Measurements from ENCODE around the gene CES1.
"Not testable (repeated sequence)": the region's sequence is repeated elsewhere in the genome, so short reads cannot be mapped to it uniquely, and the experiment has no call there.

The CES1 gene

DNA sequence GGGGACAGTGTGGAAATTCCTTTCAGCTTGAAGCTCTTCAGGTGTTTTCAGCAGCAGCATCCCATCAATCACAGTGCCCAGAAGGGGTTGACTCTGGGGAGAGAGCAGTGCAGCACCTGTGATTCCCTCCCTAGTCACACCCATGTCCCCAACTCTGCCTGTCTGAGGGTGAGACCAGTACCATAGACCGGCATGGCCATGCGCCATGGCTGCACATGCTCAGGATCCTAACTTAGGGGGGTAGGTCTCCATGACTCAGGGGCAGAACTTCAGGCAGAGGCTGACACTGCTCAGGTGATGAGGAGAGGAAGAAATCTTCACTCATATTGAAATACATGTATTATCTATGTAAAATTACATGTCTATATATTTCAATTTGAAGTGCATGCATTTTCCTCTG, 19.9 kb downstream of the CES1 start:
- TF ChIP-seq, protein P1, sequence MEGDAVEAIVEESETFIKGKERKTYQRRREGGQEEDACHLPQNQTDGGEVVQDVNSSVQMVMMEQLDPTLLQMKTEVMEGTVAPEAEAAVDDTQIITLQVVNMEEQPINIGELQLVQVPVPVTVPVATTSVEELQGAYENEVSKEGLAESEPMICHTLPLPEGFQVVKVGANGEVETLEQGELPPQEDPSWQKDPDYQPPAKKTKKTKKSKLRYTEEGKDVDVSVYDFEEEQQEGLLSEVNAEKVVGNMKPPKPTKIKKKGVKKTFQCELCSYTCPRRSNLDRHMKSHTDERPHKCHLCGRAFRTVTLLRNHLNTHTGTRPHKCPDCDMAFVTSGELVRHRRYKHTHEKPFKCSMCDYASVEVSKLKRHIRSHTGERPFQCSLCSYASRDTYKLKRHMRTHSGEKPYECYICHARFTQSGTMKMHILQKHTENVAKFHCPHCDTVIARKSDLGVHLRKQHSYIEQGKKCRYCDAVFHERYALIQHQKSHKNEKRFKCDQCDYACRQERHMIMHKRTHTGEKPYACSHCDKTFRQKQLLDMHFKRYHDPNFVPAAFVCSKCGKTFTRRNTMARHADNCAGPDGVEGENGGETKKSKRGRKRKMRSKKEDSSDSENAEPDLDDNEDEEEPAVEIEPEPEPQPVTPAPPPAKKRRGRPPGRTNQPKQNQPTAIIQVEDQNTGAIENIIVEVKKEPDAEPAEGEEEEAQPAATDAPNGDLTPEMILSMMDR (conservative IDR thresholded peaks at IDR 0.05; ENCODE audit: low read depth, low read length) = no peak
- H3K4me3 ChIP-seq (ENCODE audit: low read depth, low read length) = no peak overlapping the region
- DNase-seq (ENCODE audit: low read depth) = no peak

DNA sequence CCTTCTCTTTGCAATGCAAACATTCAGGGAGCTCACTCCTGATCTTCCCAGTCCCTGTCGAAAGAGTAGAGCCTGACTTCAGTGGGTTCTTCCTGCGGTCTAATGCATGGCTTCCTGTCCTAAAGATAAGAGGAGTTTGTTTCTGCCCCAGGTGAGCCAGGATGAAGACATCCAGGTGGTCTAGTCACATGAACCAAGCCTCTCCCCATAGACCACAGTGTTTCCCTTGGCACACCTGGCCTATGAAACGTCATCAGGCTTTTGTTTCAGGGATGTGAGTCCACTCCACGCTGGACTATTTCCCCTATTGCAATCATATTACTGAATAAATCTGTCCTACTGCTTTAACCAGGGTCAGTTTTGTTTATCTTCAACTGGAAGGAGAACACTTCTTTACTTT, 21.1 kb downstream of the CES1 start:
- H3K4me3 ChIP-seq (ENCODE audit: low read depth, low read length) = no peak overlapping the region
- TF ChIP-seq, protein P1 (conservative IDR thresholded peaks at IDR 0.05; ENCODE audit: low read depth, low read length) = no peak
- DNase-seq (ENCODE audit: low read depth) = no peak

DNA sequence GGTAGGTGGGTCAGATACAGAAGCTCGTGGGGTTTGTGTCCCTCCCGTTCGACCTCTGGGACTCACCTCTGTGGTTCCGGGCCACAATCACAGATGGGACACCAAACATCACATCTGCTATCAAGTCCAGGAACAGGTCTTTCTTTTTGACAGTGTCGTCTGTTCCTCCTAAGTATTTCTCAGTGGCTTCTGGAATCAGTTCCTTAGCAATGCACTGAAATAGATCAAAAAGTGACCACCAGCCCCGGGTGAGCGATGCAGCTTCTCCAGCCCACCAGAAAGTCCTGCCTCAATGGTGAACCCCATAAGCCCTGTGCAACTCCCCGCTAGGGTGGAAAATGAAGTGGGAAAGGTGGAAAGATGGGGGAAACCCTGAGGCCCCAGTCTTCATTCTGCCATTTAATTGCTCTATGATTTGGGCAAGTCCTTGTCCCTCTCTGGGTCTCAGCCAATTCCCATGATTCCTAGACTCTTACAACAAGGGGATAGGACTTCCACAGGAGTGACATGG, 22.4 kb downstream of the CES1 start:
- DNase-seq (ENCODE audit: low read depth) = no peak
- no peak overlapping the region for H3K4me3 ChIP-seq (ENCODE audit: low read depth, low read length)
- TF ChIP-seq, protein P1 (conservative IDR thresholded peaks at IDR 0.05; ENCODE audit: low read depth, low read length) = no peak

DNA sequence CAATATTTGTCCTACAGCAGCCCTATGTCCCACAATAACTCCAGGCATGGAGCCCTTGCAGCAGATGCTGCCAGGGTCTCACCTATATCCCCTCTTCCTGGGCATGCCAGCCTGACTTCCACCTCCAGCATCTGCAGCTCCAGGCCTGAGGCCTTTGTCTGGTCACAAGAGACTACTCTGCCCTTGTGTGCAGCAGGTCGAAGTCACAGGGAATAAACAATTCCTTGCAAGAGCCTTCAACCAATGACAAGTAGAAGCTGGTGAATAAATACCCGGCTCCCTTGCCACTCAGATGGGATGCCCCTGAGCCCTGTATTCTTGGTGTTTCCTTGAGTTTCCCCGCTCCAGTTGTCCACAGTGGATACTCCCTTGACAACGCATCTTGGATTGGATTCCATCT, 23.0 kb downstream of the CES1 start:
- H3K4me3 ChIP-seq (ENCODE audit: low read depth, low read length) = no peak overlapping the region
- TF ChIP-seq, protein P1 (conservative IDR thresholded peaks at IDR 0.05; ENCODE audit: low read depth, low read length) = no peak
- no peak for DNase-seq (ENCODE audit: low read depth)

DNA sequence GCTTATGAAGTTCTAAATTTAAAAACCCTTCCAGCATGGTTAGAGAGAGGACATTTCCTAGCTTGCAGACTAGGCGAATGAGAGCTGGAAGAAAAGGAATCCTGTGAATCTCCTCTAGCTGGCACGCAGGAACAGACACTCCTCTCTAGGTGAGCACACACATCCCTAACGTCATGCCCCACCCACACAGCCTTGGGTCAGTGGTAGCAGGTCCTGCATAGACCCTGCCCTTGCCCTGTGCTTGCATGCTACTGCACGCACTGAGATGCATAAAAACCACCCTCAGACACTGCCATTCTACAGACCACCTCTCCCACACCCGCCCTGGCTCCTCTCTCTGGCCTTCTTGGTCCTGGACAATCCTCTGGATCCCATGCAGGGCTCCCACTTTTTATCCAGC, 23.5 kb downstream of the CES1 start:
- DNase-seq (ENCODE audit: low read depth) = no peak
- TF ChIP-seq, protein P1 (conservative IDR thresholded peaks at IDR 0.05; ENCODE audit: low read depth, low read length) = no peak
- no peak overlapping the region for H3K4me3 ChIP-seq (ENCODE audit: low read depth, low read length)

DNA sequence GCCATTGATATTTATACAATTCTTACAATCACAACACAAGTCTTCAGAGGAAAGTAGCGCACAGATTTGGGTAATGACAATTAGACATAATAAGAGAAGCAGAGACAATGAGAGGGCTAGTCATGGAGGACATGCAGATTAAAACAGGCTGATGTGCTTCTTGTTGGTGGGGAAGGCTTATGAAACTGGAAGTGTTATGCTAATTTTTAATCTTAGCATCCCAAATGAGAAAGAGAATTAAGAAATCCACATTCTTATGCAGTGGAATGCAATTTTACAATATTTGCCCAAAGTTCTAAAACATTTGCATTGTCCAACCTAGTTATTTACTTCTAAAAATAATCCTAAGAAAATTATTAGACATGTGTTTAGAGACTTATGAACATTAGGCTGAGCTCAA, 24.6 kb downstream of the CES1 start:
- not testable (repeated sequence) for DNase-seq (ENCODE audit: low read depth); H3K4me3 ChIP-seq (ENCODE audit: low read depth, low read length)

DNA sequence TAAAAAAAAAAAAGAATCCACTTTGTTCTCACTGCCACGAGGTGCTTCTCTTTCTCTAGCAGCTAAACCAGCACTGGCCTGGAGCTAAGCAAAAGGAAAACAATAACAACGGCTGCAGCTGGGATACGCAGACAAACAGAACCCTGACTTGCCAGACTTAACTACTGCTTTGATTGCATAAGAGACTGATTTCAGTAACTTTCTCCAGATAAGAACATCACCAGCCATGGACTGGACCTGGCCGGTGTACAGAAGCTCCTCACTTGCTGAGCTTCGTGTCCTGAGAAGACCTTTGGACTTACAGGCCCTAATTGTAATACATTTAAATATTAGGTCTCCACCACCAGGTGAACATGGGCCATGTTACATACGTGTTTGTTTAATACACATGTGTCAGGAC, 27.8 kb downstream of the CES1 start:
- not testable (repeated sequence) for DNase-seq (ENCODE audit: low read depth); H3K4me3 ChIP-seq (ENCODE audit: low read depth, low read length)

DNA sequence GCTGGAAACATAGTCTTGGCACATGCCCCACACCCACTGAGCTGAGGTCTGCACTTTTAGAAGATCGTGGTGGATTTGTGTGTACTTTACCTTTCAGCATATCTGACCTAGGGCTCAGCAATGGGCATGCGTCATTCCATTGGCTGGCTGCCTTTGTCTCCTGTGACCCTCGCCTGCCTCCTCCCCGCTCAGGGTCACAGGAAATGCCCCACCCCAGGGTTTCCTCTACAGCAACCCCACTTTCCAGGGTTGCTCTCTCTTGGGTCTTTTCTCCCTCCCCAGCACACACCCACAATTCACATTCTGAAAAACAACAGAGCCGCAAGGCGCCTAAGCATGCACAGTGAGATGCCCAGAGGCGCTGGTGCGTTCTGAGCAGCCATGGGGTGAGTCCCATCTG, 29.2 kb downstream of the CES1 start:
- DNase-seq (ENCODE audit: low read depth); H3K4me3 ChIP-seq (ENCODE audit: low read depth, low read length): not testable (repeated sequence)

DNA sequence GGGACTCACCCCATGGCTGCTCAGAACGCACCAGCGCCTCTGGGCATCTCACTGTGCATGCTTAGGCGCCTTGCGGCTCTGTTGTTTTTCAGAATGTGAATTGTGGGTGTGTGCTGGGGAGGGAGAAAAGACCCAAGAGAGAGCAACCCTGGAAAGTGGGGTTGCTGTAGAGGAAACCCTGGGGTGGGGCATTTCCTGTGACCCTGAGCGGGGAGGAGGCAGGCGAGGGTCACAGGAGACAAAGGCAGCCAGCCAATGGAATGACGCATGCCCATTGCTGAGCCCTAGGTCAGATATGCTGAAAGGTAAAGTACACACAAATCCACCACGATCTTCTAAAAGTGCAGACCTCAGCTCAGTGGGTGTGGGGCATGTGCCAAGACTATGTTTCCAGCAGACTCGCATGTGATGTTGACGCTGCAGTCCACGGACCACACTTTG, 39.9 kb downstream of the CES1 start:
- not testable (repeated sequence) for DNase-seq (ENCODE audit: low read depth); H3K4me3 ChIP-seq (ENCODE audit: low read depth, low read length)

DNA sequence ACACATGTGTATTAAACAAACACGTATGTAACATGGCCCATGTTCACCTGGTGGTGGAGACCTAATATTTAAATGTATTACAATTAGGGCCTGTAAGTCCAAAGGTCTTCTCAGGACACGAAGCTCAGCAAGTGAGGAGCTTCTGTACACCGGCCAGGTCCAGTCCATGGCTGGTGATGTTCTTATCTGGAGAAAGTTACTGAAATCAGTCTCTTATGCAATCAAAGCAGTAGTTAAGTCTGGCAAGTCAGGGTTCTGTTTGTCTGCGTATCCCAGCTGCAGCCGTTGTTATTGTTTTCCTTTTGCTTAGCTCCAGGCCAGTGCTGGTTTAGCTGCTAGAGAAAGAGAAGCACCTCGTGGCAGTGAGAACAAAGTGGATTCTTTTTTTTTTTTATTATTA, 41.4 kb downstream of the CES1 start:
- not testable (repeated sequence) for DNase-seq (ENCODE audit: low read depth); H3K4me3 ChIP-seq (ENCODE audit: low read depth, low read length)

DNA sequence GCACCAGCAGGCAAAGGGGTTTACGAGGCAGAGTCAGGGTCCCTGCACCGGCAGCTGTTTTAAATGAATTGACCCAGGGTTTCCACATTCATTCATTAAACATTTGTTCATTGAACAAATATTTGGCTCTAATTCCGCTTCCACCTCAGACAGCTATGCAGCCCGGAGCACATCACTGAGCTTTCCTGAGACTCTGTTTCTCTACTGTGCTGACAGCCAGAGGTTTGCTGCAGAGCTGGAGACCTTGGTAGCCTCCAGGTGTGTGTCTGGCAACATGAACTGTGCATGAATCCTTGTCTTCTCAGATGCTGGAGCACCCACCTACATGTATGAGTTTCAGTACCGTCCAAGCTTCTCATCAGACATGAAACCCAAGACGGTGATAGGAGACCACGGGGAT, 42.7 kb downstream of the CES1 start:
- not testable (repeated sequence) for DNase-seq (ENCODE audit: low read depth); H3K4me3 ChIP-seq (ENCODE audit: low read depth, low read length)

DNA sequence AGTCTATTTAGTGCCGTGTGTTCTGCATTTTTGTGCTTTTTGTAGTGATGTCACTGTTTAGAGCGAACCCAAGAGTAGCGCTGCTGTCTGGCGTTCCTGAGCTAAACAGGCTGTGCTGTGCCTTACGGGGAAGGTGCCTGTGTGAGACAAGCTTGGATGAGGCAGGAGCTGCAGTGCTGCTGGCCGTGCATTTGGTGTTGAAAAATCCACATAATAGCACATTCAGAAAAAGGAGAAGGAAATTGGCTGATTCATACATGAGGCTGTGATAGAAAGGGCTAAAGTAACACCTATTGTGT, 50.2 kb downstream of the CES1 start:
- not testable (repeated sequence) for DNase-seq (ENCODE audit: low read depth); H3K4me3 ChIP-seq (ENCODE audit: low read depth, low read length)

DNA sequence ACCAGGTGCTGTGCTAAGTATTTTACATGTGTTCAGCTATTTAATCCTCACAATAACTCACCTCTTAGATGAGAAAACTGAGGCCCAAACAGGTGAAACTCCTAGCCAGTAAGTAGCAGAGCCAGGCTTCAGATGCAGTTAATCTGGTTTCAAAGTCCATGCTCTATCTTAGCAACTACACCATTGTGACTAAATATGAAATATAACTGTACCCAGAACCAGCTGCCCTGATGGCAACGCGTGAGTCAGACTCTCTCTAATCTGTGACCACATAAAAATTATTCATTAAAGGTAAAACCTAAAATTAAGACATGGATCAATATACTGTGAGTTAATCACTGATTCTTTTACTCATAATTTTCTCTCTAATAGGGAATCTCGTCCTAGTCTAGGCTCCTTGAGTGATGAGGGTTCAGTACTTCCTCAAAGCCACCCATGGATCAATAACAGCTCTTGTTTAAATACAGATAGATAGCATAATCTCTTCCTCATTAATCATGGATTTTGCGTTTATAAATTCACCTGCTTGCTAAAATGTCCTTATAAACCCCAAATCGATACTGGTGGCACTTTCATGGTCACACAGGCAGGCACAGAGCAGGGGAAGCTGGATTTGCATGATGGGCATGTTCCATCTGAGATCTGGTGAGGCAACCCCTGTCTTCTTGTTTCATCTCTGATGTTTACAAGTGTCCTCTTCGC, 50.7 kb downstream of the CES1 start:
- DNase-seq (ENCODE audit: low read depth); H3K4me3 ChIP-seq (ENCODE audit: low read depth, low read length): not testable (repeated sequence)

DNA sequence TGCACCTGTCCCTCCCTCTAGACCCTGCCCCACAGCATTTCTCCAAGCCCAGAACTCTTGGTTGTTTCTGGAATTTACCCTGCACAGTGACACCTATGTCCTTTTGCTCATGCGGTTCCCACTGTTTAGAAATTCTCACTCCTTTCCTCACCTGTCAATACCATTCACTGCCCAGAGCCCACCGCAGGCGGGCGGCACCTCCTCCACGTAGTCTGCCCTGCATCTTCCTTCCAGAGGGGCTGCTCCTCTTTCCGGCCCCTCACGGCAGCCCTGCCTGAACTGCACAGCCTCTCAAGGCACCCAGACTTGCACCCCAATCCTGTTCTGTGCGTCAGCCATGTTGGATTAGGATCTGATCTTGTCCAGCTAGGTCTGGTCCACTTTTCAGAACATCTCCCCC, 51.4 kb downstream of the CES1 start:
- not testable (repeated sequence) for H3K4me3 ChIP-seq (ENCODE audit: low read depth, low read length); DNase-seq (ENCODE audit: low read depth)

All from choroid plexus epithelial cell (primary cell).